HCT116 (cell line): ENCODE measurements around the gene FAH. TPM values are rescaled to one million over a fixed set of nuclear protein-coding genes. Genes with fewer than 3 reads are reported as not detected.

Source experiments
- ATAC-seq: fragments of 200-7000 bp; cut with Tn5 transposase; 2 replicates; pipeline ENCODE4 v1.9.1; 2020; ENCODE audit warnings: mild to moderate bottlenecking, moderate library complexity
- BruUV-seq: library from RNA; stranded (reverse); fragments of 400-500 nt; replicated peaks from 2 replicates; lab custom pipeline; 2021; lab: Mats Ljungman, UMichigan
- CTCF ChIA-PET: fragments of 300-600 bp; sonication (Branson Sonifier 250); formaldehyde crosslinking; loops from one replicate; lab custom pipeline; 2021; ENCODE audit warnings: antibody characterized with exemption; lab: Charles Lee
- POLR2A ChIA-PET: fragments of 300-600, 350-600 bp; sonication (Branson Sonifier 250); formaldehyde crosslinking; loops from one replicate; lab custom pipeline; 2021; ENCODE audit warnings: antibody characterized with exemption; lab: Charles Lee
- RAD21 ChIA-PET, 2 experiments: fragments of 300-600 bp; sonication (Branson Sonifier 250); formaldehyde crosslinking; loops; one replicate each; lab custom pipeline; 2023; ENCODE audit warnings: low total read pairs in 2 of 2; ENCODE audit not compliant: uncharacterized antibody in 2 of 2, unreplicated experiment in 2 of 2, low non-redundant PET in 1 of 2; lab: Charles Lee
- DNase-seq: peaks from one replicate; pipeline ENCODE4 v3.0.0-alpha.2; 2010; ENCODE audit warnings: low read depth, low spot score
- H2AFZ ChIP-seq: fragments of 200-600 bp; shearing (Covaris generic), sonication (generic); 2 replicates; pipeline ENCODE4 v1.6.1; 2017; ENCODE audit warnings: low read depth, mixed run types, mixed read lengths, antibody characterized with exemption, low read length; ENCODE audit not compliant: poor library complexity, severe bottlenecking
- H3K27ac ChIP-seq: 2 replicates; pipeline ENCODE4 v1.5.1; 2012; ENCODE audit warnings: low read depth, low read length
- H3K27me3 ChIP-seq: fragments of 200-600 bp; sonication (generic); 2 replicates; pipeline ENCODE4 v1.6.1; 2016; ENCODE audit warnings: mixed run types, low read length, mixed read lengths; ENCODE audit not compliant: insufficient read depth
- H3K36me3 ChIP-seq, 2 experiments: fragments of 200-500 bp in 1 of 2; fragments of 200-600 bp in 1 of 2; sonication (Bioruptor generic) in 1 of 2; sonication (generic) in 1 of 2; 2 replicates each; pipeline versions ENCODE4 v1.5.1 to v1.6.1; 2014 to 2016; ENCODE audit warnings: low read length in 2 of 2, inconsistent platforms in 1 of 2, mixed read lengths in 1 of 2, mixed run types in 1 of 2; ENCODE audit not compliant: insufficient read depth in 2 of 2, control insufficient read depth in 1 of 2
- H3K4me1 ChIP-seq, 2 experiments: fragments of 200-600 bp in 1 of 2; sonication (generic) in 1 of 2; 2 replicates each; pipeline versions ENCODE4 v1.5.1 to v1.6.1; 2012 to 2017; ENCODE audit warnings: low read length in 2 of 2, inconsistent platforms in 1 of 2, mild to moderate bottlenecking in 1 of 2, mixed read lengths in 1 of 2, mixed run types in 1 of 2, moderate library complexity in 1 of 2; ENCODE audit not compliant: insufficient read depth in 2 of 2, control insufficient read depth in 1 of 2
- H3K4me2 ChIP-seq: fragments of 200-600 bp; sonication (generic); 2 replicates; pipeline ENCODE4 v1.6.1; 2017; ENCODE audit warnings: mixed run types, low read length, mixed read lengths
- H3K4me3 ChIP-seq, 2 experiments: fragments of 200-600 bp in 1 of 2; sonication (generic) in 1 of 2; replicated peaks in 1 of 2; 2 replicates each; pipeline ENCODE4 v1.5.1; 2011 to 2016; ENCODE audit warnings: low read length in 2 of 2, control low read depth in 1 of 2, low read depth in 1 of 2, mild to moderate bottlenecking in 1 of 2, mixed read lengths in 1 of 2, mixed run types in 1 of 2
- H3K79me2 ChIP-seq: fragments of 200-600 bp; sonication (generic); 2 replicates; pipeline ENCODE4 v1.6.1; 2017; ENCODE audit warnings: mild to moderate bottlenecking, mixed run types, low read length, moderate library complexity, mixed read lengths; ENCODE audit not compliant: insufficient read depth
- H3K9ac ChIP-seq: fragments of 200-600 bp; sonication (generic); 2 replicates; pipeline ENCODE4 v1.6.1; 2016; ENCODE audit warnings: low read length, mixed read lengths
- H3K9me2 ChIP-seq: fragments of 200-600 bp; sonication (generic), shearing (Covaris generic); 2 replicates; pipeline ENCODE4 v1.6.1; 2017; ENCODE audit warnings: mixed run types, mild to moderate bottlenecking, moderate library complexity; ENCODE audit not compliant: insufficient read depth
- H3K9me3 ChIP-seq, 2 experiments: fragments of 200-500 bp in 1 of 2; fragments of 200-600 bp in 1 of 2; sonication (Bioruptor generic) in 1 of 2; sonication (generic) in 1 of 2; 2 replicates each; pipeline ENCODE4 v1.6.1; 2014 to 2017; ENCODE audit warnings: low read length in 2 of 2, mixed read lengths in 2 of 2, inconsistent platforms in 1 of 2, low read depth in 1 of 2, mild to moderate bottlenecking in 1 of 2, mixed run types in 1 of 2, moderate library complexity in 1 of 2; ENCODE audit not compliant: control insufficient read depth in 1 of 2, insufficient read depth in 1 of 2
- H4K20me1 ChIP-seq: fragments of 200-600 bp; sonication (generic), shearing (Covaris generic); 2 replicates; pipeline ENCODE4 v1.6.1; 2017; ENCODE audit warnings: mixed run types, mild to moderate bottlenecking, moderate library complexity; ENCODE audit not compliant: insufficient read depth
- CEBPB ChIP-seq: IDR thresholded peaks from 2 replicates; pipeline ENCODE4 v1.6.1; 2012; ENCODE audit warnings: low read depth
- CTCF ChIP-seq, 3 experiments: fragments of 200-600 bp in 1 of 3; sonication (generic) in 1 of 3; IDR thresholded peaks in 2 of 3; conservative IDR thresholded peaks in 1 of 3; 2 replicates each; pipeline ENCODE4 v1.5.1; 2012 to 2017; ENCODE audit warnings: low read depth in 2 of 3, low read length in 2 of 3, antibody characterized with exemption in 1 of 3, borderline replicate concordance in 1 of 3, control low read depth in 1 of 3, mild to moderate bottlenecking in 1 of 3, mixed read lengths in 1 of 3, mixed run types in 1 of 3, moderate library complexity in 1 of 3; ENCODE audit not compliant: insufficient read depth in 1 of 3
- EZH2 ChIP-seq: fragments of 200-600 bp; sonication (generic); IDR thresholded peaks from 2 replicates; pipeline ENCODE4 v1.6.1; 2017; ENCODE audit warnings: antibody characterized with exemption, mixed run types
- FOSL1 ChIP-seq: IDR thresholded peaks from 2 replicates; pipeline ENCODE4 v1.6.1; 2012; ENCODE audit warnings: low read depth
- POLR2AphosphoS5 ChIP-seq: IDR thresholded peaks from 2 replicates; pipeline ENCODE4 v1.6.1; 2011; ENCODE audit warnings: mild to moderate bottlenecking, low read depth, low read length, moderate library complexity
- SP1 ChIP-seq: IDR thresholded peaks from 2 replicates; pipeline ENCODE4 v1.6.1; 2012; ENCODE audit warnings: low read depth
- TCF7L2 ChIP-seq: IDR thresholded peaks from 2 replicates; pipeline ENCODE4 v1.7.0; 2011; ENCODE audit warnings: borderline replicate concordance, inconsistent platforms; ENCODE audit not compliant: insufficient read depth, insufficient read length; ENCODE audit errors: extremely low read depth
- YY1 ChIP-seq: IDR thresholded peaks from 2 replicates; pipeline ENCODE4 v1.6.1; 2011; ENCODE audit warnings: low read length, low read depth, moderate library complexity, mild to moderate bottlenecking; ENCODE audit not compliant: insufficient replicate concordance; ENCODE audit errors: extremely low read depth
- ZNF274 ChIP-seq: fragments of 200-500 bp; sonication (Bioruptor generic); IDR thresholded peaks from 2 replicates; pipeline ENCODE4 v1.6.1; 2014; ENCODE audit warnings: mild to moderate bottlenecking, low read depth, low read length, inconsistent platforms
- intact Hi-C: fragments of 100-400 bp; cut with micrococcal nuclease; formaldehyde crosslinking; loops from 2 replicates; pipeline ENCODE4 v1.10.0; 2022
- total RNA-seq: library from RNA; stranded (reverse); gene quantifications from one replicate; pipeline ENCODE4 v1.2.1, GENCODE V29; 2021; ENCODE audit not compliant: unreplicated experiment

Gene FAH
- total RNA-seq, 1 experiment from 2014 or later: 20.0 TPM

GRCh38 chr15:80171787-80172186 lies 19.0 kb downstream of the FAH start:
- no peaks in the 10 kb centered on the region for H3K36me3 ChIP-seq
- ChIA-PET POLR2A (no interaction called here), CTCF (interaction anchor here (1.4 to 2.1 kb wide), 2 partner anchors 318 to 576 kb away, joined by 5 to 6 read pairs; no protein-coding TSS in a partner anchor), RAD21 (no interaction called here)
- no peaks in the 10 kb centered on the region for H3K79me2 ChIP-seq
- BruUV-seq: no TSS peak
- H3K4me1 ChIP-seq: no peaks in the 10 kb centered on the region
- TF ChIP-seq TCF7L2 (no peak), ZNF274 (no peak), FOSL1 (no peak), CTCF (IDR thresholded peaks at IDR 0.05 in 2 of 3, conservative IDR thresholded peaks at IDR 0.05 in 1 of 3; ENCODE audit: borderline replicate concordance in 1 of 3, insufficient read depth in 1 of 3, low read depth in 2 of 3, low read length in 2 of 3) (no peak), YY1 (no peak), POLR2AphosphoS5 (no peak), CEBPB (no peak), SP1 (no peak), EZH2 (no peak)
- no peak overlapping the region for H3K27ac ChIP-seq
- no peaks in the 10 kb centered on the region for H3K9me2 ChIP-seq
- H3K9me3 ChIP-seq: no peaks in the 10 kb centered on the region
- no peak overlapping the region for H2AFZ ChIP-seq
- H4K20me1 ChIP-seq: no peaks in the 10 kb centered on the region
- intact Hi-C loops: loop anchor here (5.0 to 10.0 kb wide), 4 partner anchors 277 to 789 kb away; partner anchors contain the start of gene MTHFS
- H3K4me3 ChIP-seq: no peak overlapping the region
- no peak overlapping the region for H3K9ac ChIP-seq
- no peak overlapping the region for H3K4me2 ChIP-seq
- no peaks in the 10 kb centered on the region for H3K27me3 ChIP-seq
- no peak for ATAC-seq
- no peak for DNase-seq
